ENCODE measurements around the gene MRPS6.

Gene MRPS6

GRCh38 chr21:34143685-34144182, 70.4 kb downstream of the MRPS6 start:
- TF ChIP-seq, protein P1, sequence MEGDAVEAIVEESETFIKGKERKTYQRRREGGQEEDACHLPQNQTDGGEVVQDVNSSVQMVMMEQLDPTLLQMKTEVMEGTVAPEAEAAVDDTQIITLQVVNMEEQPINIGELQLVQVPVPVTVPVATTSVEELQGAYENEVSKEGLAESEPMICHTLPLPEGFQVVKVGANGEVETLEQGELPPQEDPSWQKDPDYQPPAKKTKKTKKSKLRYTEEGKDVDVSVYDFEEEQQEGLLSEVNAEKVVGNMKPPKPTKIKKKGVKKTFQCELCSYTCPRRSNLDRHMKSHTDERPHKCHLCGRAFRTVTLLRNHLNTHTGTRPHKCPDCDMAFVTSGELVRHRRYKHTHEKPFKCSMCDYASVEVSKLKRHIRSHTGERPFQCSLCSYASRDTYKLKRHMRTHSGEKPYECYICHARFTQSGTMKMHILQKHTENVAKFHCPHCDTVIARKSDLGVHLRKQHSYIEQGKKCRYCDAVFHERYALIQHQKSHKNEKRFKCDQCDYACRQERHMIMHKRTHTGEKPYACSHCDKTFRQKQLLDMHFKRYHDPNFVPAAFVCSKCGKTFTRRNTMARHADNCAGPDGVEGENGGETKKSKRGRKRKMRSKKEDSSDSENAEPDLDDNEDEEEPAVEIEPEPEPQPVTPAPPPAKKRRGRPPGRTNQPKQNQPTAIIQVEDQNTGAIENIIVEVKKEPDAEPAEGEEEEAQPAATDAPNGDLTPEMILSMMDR (IDR thresholded peaks at IDR 0.05; ENCODE audit: low read depth, low read length) = no peak

GRCh38 chr21:34144224-34144623, 70.8 kb downstream of the MRPS6 start:
- TF ChIP-seq, protein P1 (IDR thresholded peaks at IDR 0.05; ENCODE audit: low read depth, low read length) = no peak
- no peak overlapping the region for H3K4me3 ChIP-seq (ENCODE audit: low read depth, low read length)

More at GRCh38 chr21:34143685-34144182, 70.4 kb downstream of the MRPS6 start:
- no peak overlapping the region for H3K4me3 ChIP-seq (ENCODE audit: low read depth, low read length)

DNA sequence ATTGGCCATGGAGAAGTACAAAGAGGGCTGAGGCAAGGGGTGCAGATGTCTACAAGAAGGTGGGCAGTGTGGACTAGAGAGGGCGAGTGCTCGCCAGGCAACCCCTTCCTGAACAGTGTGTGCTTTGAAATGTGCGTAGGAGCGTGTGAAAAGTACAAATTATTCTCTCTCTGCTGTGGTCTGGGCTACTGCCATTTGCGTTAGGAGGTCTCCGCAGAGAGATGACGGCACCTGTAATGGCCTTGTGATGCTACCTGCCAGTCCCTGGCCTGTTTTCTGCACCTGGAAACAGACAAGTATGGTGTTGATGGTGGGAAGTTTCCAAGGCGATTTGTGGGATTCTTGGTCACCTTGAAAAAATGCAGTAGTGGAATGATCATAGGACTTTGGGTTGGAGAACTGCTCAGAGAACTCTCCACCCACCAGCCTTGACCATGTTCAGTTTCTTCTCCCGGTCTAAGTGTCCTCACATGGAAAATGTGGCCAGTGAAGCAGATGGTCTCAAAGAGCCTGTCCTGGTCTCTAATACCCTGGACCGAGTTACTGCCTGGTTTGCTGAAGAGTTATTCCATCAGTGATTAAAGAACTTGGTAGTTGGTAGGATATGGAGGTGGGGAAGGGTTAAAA, 74.5 kb downstream of the MRPS6 start:
- TF ChIP-seq, protein P1 (IDR thresholded peaks at IDR 0.05; ENCODE audit: low read depth, low read length) = no peak
- no peak overlapping the region for H3K4me3 ChIP-seq (ENCODE audit: low read depth, low read length)

DNA sequence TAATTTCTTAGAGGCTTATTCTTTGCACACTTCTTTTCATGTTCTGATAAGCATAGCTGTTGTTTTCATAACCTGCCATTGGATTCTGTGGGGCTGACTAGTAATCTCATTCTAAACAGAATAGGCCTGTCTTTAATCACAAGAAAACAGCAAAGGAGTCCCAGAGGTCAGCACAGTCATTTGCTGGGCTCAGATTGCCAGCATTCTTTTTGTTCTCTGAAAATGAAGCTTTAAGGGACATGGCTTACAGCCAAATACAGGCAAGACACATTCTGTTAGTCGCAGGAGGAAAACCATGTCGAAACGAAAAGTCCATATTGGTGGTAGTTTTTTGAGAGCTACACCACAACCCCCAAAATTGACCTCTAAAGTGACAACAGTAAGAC, 75.0 kb downstream of the MRPS6 start:
- H3K4me3 ChIP-seq (ENCODE audit: low read depth, low read length) = no peak overlapping the region
- TF ChIP-seq, protein P1 (IDR thresholded peaks at IDR 0.05; ENCODE audit: low read depth, low read length) = no peak

DNA sequence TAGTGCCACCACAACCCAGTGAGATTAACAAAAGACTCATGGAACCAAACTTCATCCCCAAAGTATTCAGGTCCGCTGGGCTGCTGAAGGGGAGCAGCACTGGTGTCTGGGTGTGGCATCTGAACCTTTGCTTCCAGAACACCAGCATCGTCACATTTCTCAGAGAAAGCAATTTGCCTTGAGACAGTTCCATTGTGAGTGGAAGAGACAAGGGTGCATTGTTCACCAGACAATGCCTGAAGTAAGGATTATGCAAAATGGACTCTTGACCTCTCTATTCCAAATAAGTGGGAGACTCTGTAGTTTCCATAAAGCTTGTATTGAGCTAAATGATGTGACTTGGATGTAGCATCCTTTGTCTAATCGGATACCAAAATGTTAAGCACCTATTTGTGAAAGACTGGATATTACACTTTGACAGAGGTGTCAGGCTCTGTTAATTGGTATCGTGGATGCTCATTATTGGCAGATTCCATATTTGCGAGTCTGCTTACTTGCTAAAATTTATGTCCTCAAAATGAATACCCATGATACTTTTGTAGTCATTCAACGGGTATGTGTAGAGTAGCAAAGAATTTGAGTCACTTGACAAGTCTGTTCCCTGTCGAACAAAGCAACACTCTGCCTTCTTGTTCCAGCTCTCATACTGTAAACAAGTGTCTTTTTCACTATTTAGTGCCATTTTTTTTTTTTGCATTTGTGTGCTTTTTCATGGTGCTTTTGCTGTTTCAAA, 75.6 kb downstream of the MRPS6 start:
- TF ChIP-seq, protein P1 (IDR thresholded peaks at IDR 0.05; ENCODE audit: low read depth, low read length) = no peak

GRCh38 chr21:34152500-34152899, 79.1 kb downstream of the MRPS6 start:
- no peak overlapping the region for H3K4me3 ChIP-seq (ENCODE audit: low read depth, low read length)
- TF ChIP-seq, protein P1 (IDR thresholded peaks at IDR 0.05; ENCODE audit: low read depth, low read length) = no peak

More for the DNA sequence above, 75.6 kb downstream of the MRPS6 start:
- H3K4me3 ChIP-seq (ENCODE audit: low read depth, low read length) = no peak overlapping the region

DNA sequence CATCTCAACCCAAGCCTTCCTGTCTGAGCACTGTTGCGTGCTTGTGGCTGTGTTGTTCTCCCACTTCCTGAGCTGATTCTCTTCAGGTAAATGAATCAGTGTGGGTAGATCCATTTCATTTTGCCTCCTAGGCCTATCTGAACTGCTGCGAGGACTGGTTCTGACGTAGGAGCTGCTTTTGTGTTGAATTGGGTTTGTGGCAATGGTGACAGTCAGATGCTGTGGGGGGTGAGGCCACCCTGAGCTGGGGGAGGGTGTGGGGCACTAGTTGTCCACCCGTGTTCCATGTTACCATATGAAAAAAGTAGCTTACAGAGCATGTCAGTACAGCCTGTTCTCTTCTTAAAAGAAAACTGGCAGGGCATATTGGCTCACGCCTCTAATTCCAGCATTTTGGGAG, 81.5 kb downstream of the MRPS6 start:
- TF ChIP-seq, protein P1 (IDR thresholded peaks at IDR 0.05; ENCODE audit: low read depth, low read length) = no peak

More for the DNA sequence above, 81.5 kb downstream of the MRPS6 start:
- H3K4me3 ChIP-seq (ENCODE audit: low read depth, low read length) = no peak overlapping the region
